ENCODE results near the gene CARMIL1.

DNA sequence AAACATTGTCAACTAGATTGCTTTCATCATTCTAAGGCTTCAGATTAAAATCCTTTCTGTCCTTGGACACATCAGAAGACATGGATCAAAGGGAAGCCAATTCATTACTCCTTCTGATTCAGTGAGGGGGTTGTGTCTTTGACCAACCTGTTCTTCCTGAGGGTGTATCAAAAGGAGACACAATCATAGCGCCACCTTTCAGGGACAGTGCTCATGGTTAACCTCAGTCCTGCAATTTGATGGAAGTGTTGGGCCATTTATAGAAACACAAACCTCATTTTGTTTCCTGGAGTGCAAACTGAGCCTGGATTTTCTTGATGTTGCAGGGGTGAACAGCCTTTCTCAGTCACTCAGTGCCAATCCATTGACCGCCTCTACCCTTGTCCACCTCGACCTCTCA lies 209.0 kb downstream of the CARMIL1 start:
- TF ChIP-seq CTCF (IDR thresholded peaks at IDR 0.05; ENCODE audit: insufficient read depth, low read depth, low read length) (no peak), EZH2 (IDR thresholded peaks at IDR 0.05; ENCODE audit: insufficient read depth, low read length) (no peak)

Measured in astrocyte (in vitro differentiated cells and primary cell).